NCI-H1092 (cell line): ENCODE data around the gene CEACAM16.
"Not testable (repeated sequence)": the region's sequence is repeated elsewhere in the genome, so short reads cannot be mapped to it uniquely, and the experiment has no call there.

Experiments
- DNase-seq: peaks from one replicate; lab custom pipeline; 2025; lab: John Stamatoyannopoulos, UW

The CEACAM16 gene

GRCh38 chr19:44703336-44704078, 4.6 kb downstream of the CEACAM16 start:
- DNase-seq: no peak

GRCh38 chr19:44704982-44705381, 6.0 kb downstream of the CEACAM16 start:
- no peak for DNase-seq

- no peak for DNase-seq
These were observed 6.6 kb downstream of the CEACAM16 start for GRCh38 chr19:44705502-44706010.

GRCh38 chr19:44706506-44707236, 7.7 kb downstream of the CEACAM16 start:
- no peak for DNase-seq

GRCh38 chr19:44707794-44708193, 8.8 kb downstream of the CEACAM16 start:
- DNase-seq: no peak

- no peak for DNase-seq
These were observed 10.0 kb downstream of the CEACAM16 start for GRCh38 chr19:44708940-44709339.

- not testable (repeated sequence) for DNase-seq
These were observed 10.7 kb downstream of the CEACAM16 start for GRCh38 chr19:44709434-44710266.

- DNase-seq: no peak
These were observed 11.5 kb downstream of the CEACAM16 start for GRCh38 chr19:44710483-44710882.

- no peak for DNase-seq
These were observed 14.0 kb downstream of the CEACAM16 start for GRCh38 chr19:44712864-44713515.

GRCh38 chr19:44714597-44715169, 15.7 kb downstream of the CEACAM16 start:
- DNase-seq: no peak

GRCh38 chr19:44717603-44718002, 18.7 kb downstream of the CEACAM16 start:
- DNase-seq: no peak

GRCh38 chr19:44718441-44719261, 19.7 kb downstream of the CEACAM16 start:
- DNase-seq: no peak

GRCh38 chr19:44719262-44719701, 20.3 kb downstream of the CEACAM16 start:
- no peak for DNase-seq

GRCh38 chr19:44720396-44720795, 21.4 kb downstream of the CEACAM16 start:
- not testable (repeated sequence) for DNase-seq

GRCh38 chr19:44720945-44721344, 22.0 kb downstream of the CEACAM16 start:
- DNase-seq: no peak

- not testable (repeated sequence) for DNase-seq
These were observed 22.4 kb downstream of the CEACAM16 start for GRCh38 chr19:44721369-44721768.

- DNase-seq: no peak
These were observed 23.5 kb downstream of the CEACAM16 start for GRCh38 chr19:44722131-44723121.

- DNase-seq: no peak
These were observed 24.5 kb downstream of the CEACAM16 start for GRCh38 chr19:44723299-44723951.

GRCh38 chr19:44723952-44724319, 25.0 kb downstream of the CEACAM16 start:
- peak; percentile 29 for DNase-seq
